DOHH2 (cell line): ENCODE data around the gene SLC5A4.

ENCODE experiments used
- CTCF ChIP-seq: fragments of 200-600 bp; sonication (generic); IDR thresholded peaks from one replicate; pipeline ENCODE4 v1.5.1; 2014; ENCODE audit warnings: antibody characterized with exemption, mild to moderate bottlenecking, low read depth, low read length; ENCODE audit not compliant: poor library complexity, severe bottlenecking
- EZH2phosphoT487 ChIP-seq: fragments of 200-600 bp; sonication (generic); IDR thresholded peaks from 2 replicates; pipeline ENCODE4 v1.6.1; 2017; ENCODE audit warnings: borderline replicate concordance, mild to moderate bottlenecking, antibody characterized with exemption, low read length, moderate library complexity, mixed read lengths

DNA sequence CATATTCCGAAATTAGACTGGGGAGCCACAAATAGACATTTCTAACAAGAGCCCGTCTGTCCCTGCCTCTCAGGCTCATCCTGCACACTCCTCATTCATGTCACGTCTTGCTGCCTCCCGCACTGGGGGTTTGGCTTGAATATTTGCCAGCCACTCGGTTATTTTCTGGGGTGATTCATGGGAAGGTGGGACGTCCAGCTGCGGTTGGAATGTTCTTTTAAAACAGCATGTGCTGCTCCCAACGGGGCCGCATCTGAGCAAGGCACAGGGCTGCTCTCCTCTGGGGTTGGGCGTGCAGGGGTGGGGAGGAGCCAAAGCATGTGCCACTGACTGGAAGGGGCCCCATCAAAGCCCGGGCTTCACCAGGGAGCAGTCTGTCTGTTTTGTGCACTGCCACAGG lies 25.9 kb upstream of the SLC5A4 start:
- TF ChIP-seq CTCF (no peak), EZH2phosphoT487 (no peak)
